ENCODE data around the gene SULT1A3. TPM values are rescaled to one million over a fixed set of nuclear protein-coding genes. Genes with fewer than 3 reads are reported as not detected.
"Not testable (repeated sequence)": the region's sequence is repeated elsewhere in the genome, so short reads cannot be mapped to it uniquely, and the experiment has no call there.

Gene SULT1A3
- total RNA-seq, 1 donor from 2014 or later: 16.3 TPM

- no peak for DNase-seq (ENCODE audit: extremely low spot score, unreplicated experiment)
- no peaks in the 10 kb centered on the region for H3K27me3 Mint-ChIP-seq (ENCODE audit: unreplicated experiment)
These were observed 11.0 kb upstream of the SULT1A3 start for GRCh38 chr16:30187971-30188561.

GRCh38 chr16:30191158-30191557 lies 7.9 kb upstream of the SULT1A3 start:
- not testable (repeated sequence) for H3K27me3 Mint-ChIP-seq (ENCODE audit: unreplicated experiment); DNase-seq (ENCODE audit: extremely low spot score, unreplicated experiment); H3K36me3 Mint-ChIP-seq (ENCODE audit: unreplicated experiment); H3K27ac Mint-ChIP-seq (ENCODE audit: unreplicated experiment); H3K9me3 Mint-ChIP-seq (ENCODE audit: unreplicated experiment); H3K4me3 Mint-ChIP-seq (ENCODE audit: unreplicated experiment); H3K4me1 Mint-ChIP-seq (ENCODE audit: unreplicated experiment)

More at GRCh38 chr16:30187971-30188561, 11.0 kb upstream of the SULT1A3 start:
- Mint-ChIP-seq H3K27ac (ENCODE audit: unreplicated experiment) (no peak overlapping the region), H3K4me3 (ENCODE audit: unreplicated experiment) (no peak overlapping the region), H3K4me1 (ENCODE audit: unreplicated experiment) (peaks cover 3% of the 10 kb centered on the region), H3K9me3 (ENCODE audit: unreplicated experiment) (no peaks in the 10 kb centered on the region), H3K36me3 (ENCODE audit: unreplicated experiment) (no peaks in the 10 kb centered on the region)
- TF ChIP-seq CTCF (IDR thresholded peaks at IDR 0.05): no peak

GRCh38 chr16:30193098-30193497 lies 6.0 kb upstream of the SULT1A3 start:
- H3K4me3 Mint-ChIP-seq (ENCODE audit: unreplicated experiment); H3K27me3 Mint-ChIP-seq (ENCODE audit: unreplicated experiment); H3K27ac Mint-ChIP-seq (ENCODE audit: unreplicated experiment); DNase-seq (ENCODE audit: extremely low spot score, unreplicated experiment); H3K9me3 Mint-ChIP-seq (ENCODE audit: unreplicated experiment); H3K36me3 Mint-ChIP-seq (ENCODE audit: unreplicated experiment); H3K4me1 Mint-ChIP-seq (ENCODE audit: unreplicated experiment): not testable (repeated sequence)

- not testable (repeated sequence) for H3K27ac Mint-ChIP-seq (ENCODE audit: unreplicated experiment); H3K9me3 Mint-ChIP-seq (ENCODE audit: unreplicated experiment); H3K4me3 Mint-ChIP-seq (ENCODE audit: unreplicated experiment); H3K4me1 Mint-ChIP-seq (ENCODE audit: unreplicated experiment); DNase-seq (ENCODE audit: extremely low spot score, unreplicated experiment); H3K27me3 Mint-ChIP-seq (ENCODE audit: unreplicated experiment); H3K36me3 Mint-ChIP-seq (ENCODE audit: unreplicated experiment)
These were observed 5.4 kb upstream of the SULT1A3 start, which contains the start of the genes BOLA2B and SLX1A for GRCh38 chr16:30193615-30194014. TSS of gene BOLA2B (minus strand) at chr16:30193666. CDS start at chr16:30193595, 71 bp downstream. TSS of gene SLX1A (plus strand) at chr16:30193875. CDS start at chr16:30194085, 210 bp downstream.

GRCh38 chr16:30194172-30194925 lies 4.7 kb upstream of the SULT1A3 start:
- not testable (repeated sequence) for H3K36me3 Mint-ChIP-seq (ENCODE audit: unreplicated experiment); H3K9me3 Mint-ChIP-seq (ENCODE audit: unreplicated experiment); H3K27me3 Mint-ChIP-seq (ENCODE audit: unreplicated experiment); H3K27ac Mint-ChIP-seq (ENCODE audit: unreplicated experiment); H3K4me3 Mint-ChIP-seq (ENCODE audit: unreplicated experiment); H3K4me1 Mint-ChIP-seq (ENCODE audit: unreplicated experiment); DNase-seq (ENCODE audit: extremely low spot score, unreplicated experiment)

- H3K27me3 Mint-ChIP-seq (ENCODE audit: unreplicated experiment); H3K27ac Mint-ChIP-seq (ENCODE audit: unreplicated experiment); H3K9me3 Mint-ChIP-seq (ENCODE audit: unreplicated experiment); H3K4me1 Mint-ChIP-seq (ENCODE audit: unreplicated experiment); H3K4me3 Mint-ChIP-seq (ENCODE audit: unreplicated experiment); H3K36me3 Mint-ChIP-seq (ENCODE audit: unreplicated experiment); DNase-seq (ENCODE audit: extremely low spot score, unreplicated experiment): not testable (repeated sequence)
These were observed 2.1 kb upstream of the SULT1A3 start for GRCh38 chr16:30197001-30197400.

- H3K27me3 Mint-ChIP-seq (ENCODE audit: unreplicated experiment); H3K4me3 Mint-ChIP-seq (ENCODE audit: unreplicated experiment); H3K27ac Mint-ChIP-seq (ENCODE audit: unreplicated experiment); H3K9me3 Mint-ChIP-seq (ENCODE audit: unreplicated experiment); DNase-seq (ENCODE audit: extremely low spot score, unreplicated experiment); H3K36me3 Mint-ChIP-seq (ENCODE audit: unreplicated experiment); H3K4me1 Mint-ChIP-seq (ENCODE audit: unreplicated experiment): not testable (repeated sequence)
These were observed 721 bp downstream of the SULT1A3 start for GRCh38 chr16:30199608-30200343.

- not testable (repeated sequence) for H3K4me1 Mint-ChIP-seq (ENCODE audit: unreplicated experiment); H3K27me3 Mint-ChIP-seq (ENCODE audit: unreplicated experiment)
- peak; percentile 77 for DNase-seq (ENCODE audit: extremely low spot score, unreplicated experiment)
These were observed 6.6 kb downstream of the SULT1A3 start for GRCh38 chr16:30205541-30206236.

GRCh38 chr16:30206252-30206651 lies 7.2 kb downstream of the SULT1A3 start:
- not testable (repeated sequence) for H3K36me3 Mint-ChIP-seq (ENCODE audit: unreplicated experiment); H3K9me3 Mint-ChIP-seq (ENCODE audit: unreplicated experiment); DNase-seq (ENCODE audit: extremely low spot score, unreplicated experiment); H3K4me3 Mint-ChIP-seq (ENCODE audit: unreplicated experiment); H3K4me1 Mint-ChIP-seq (ENCODE audit: unreplicated experiment); H3K27ac Mint-ChIP-seq (ENCODE audit: unreplicated experiment); H3K27me3 Mint-ChIP-seq (ENCODE audit: unreplicated experiment)

More at GRCh38 chr16:30205541-30206236, 6.6 kb downstream of the SULT1A3 start:
- H3K9me3 Mint-ChIP-seq (ENCODE audit: unreplicated experiment); H3K27ac Mint-ChIP-seq (ENCODE audit: unreplicated experiment); H3K36me3 Mint-ChIP-seq (ENCODE audit: unreplicated experiment); H3K4me3 Mint-ChIP-seq (ENCODE audit: unreplicated experiment): not testable (repeated sequence)

- H3K9me3 Mint-ChIP-seq (ENCODE audit: unreplicated experiment); H3K36me3 Mint-ChIP-seq (ENCODE audit: unreplicated experiment); H3K27me3 Mint-ChIP-seq (ENCODE audit: unreplicated experiment); H3K4me3 Mint-ChIP-seq (ENCODE audit: unreplicated experiment); H3K27ac Mint-ChIP-seq (ENCODE audit: unreplicated experiment); H3K4me1 Mint-ChIP-seq (ENCODE audit: unreplicated experiment): not testable (repeated sequence)
- peak; percentile 62 for DNase-seq (ENCODE audit: extremely low spot score, unreplicated experiment)
These were observed 8.1 kb downstream of the SULT1A3 start for GRCh38 chr16:30207063-30207704.
